Stimulated activated CD4-positive, alpha-beta T cell treated with anti-CD3 and anti-CD28 coated beads, Interleukin-4, amount 100 ng/mL, for 4 hours (primary cell): Measurements from ENCODE around the gene RHCE.
"Not testable (repeated sequence)": the region's sequence is repeated elsewhere in the genome, so short reads cannot be mapped to it uniquely, and the experiment has no call there.

Experiments used
- DNase-seq, 2 experiments: peaks; one replicate each; pipeline ENCODE4 v3.0.0-alpha.2; 2020

The RHCE gene

DNA sequence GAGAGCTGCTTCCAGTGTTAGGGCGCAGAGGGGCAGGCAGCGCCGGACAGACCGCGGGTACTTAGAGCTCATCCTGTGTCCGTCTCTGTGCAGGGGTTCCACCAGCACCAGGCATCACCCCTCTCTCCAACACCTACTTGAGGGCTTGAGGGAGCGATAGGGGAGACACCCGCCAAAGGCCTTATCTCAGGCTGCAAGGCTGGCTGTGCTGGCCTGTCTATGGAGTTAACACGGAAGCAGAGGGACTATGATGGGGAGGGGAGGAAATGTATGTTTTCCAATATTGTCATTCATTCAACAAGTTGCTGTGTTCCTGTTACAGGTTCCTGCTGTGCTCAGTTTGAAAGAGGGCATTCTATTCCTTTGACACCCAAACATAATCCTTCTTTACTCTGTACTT is at the start of gene RHCE:
Gene RHCE (minus strand): TSS at position 111 of the 400 bp plus-strand sequence. CDS start 39 bp downstream, at position 72.
- DNase-seq, result not testable (repeated sequence)

DNA sequence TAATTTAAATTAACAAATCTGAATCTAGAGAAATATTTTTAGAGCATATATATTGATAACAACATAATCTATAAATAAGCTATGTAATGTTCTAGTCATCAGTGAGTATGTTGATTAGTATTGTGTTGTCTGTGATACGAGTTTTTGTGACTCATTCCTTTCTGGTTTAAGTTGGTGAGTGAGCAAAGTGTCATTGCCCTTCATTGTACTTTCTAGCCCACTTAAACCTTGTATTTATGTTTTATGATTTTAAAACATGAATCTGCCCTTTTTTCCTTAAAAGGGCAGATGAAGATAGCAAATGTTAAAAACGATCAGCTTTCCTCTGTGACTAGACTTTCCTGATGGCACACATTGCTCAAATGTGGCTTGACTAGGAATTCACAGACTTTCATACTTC is 48.6 kb upstream of the RHCE start:
- DNase-seq, result no peak

DNA sequence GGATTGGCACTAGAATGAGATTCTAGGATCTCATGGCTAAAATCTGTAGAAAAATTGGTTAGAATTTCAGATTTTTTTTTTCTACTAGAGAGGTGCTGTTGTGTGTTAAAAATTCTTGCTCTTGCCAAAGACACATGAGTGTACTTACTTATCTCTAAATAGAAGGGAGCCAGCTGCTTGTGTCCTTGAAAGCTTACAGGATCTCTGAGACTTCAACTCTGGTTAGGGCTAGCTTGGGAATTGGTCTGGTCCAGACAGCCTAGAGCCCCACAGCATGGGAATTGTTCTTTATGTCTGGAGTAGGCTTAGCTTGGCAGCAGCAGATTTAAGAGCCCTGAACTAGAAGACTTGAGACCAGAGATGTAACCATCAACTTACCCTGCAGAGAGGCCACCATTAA is 47.4 kb upstream of the RHCE start:
- no peak for DNase-seq

DNA sequence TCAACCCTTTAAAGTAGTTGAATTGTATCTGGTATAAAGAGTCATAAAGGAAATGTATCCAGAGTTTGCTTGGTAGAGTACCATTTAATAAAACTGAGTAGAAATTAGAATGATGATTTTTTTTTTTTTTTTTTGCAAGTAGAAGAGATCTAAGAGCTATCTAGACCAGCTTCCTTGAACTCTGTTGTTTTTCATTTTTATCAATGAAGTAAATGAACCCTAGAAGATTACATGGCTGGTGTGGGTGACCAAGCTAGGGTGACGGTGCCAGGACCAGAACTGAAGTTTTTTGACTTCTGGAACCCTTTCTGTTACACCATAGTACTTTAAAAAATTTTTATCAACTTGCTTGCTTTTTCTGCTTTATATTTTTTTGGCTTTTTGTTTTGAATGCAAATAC is 47.0 kb upstream of the RHCE start:
- DNase-seq, result no peak

DNA sequence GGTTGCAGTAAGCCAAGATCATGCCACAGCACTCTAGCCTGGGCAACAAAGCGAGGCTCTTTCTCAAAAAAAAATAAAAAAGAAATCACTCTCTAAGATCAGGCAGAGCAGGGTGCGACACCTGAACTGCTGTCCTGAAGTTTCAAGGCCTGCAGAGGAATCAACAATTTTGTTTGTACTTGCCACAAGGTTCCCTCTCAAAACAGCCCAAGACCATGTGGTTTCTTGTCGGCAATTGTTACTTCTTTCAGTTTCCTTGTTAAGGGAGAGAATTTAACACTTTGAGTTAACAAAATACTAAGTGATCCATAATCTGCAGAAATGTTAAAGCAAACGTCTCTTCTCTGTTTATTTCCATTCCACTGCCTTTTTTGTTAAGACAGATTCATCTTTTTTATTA is 46.6 kb upstream of the RHCE start:
- no peak for DNase-seq

DNA sequence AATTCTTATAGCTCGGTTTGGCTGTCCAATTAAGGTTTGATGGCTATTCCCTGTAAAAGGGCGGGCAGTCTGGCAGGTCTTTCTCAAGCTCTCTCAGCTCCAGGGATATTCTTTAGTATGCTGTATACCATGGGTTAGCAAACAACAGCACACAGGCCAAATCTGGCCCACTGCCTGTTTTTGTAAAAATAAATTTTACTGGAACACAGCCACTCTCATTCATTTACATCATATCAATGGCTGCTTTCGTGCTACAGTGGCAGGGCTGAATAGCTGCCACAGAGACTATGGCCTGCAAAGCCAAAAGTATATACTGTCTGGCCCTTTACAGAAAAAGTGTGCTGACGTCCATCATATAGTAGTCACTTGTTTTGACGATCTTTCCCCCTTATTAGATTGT is 42.1 kb upstream of the RHCE start:
- DNase-seq, result no peak

DNA sequence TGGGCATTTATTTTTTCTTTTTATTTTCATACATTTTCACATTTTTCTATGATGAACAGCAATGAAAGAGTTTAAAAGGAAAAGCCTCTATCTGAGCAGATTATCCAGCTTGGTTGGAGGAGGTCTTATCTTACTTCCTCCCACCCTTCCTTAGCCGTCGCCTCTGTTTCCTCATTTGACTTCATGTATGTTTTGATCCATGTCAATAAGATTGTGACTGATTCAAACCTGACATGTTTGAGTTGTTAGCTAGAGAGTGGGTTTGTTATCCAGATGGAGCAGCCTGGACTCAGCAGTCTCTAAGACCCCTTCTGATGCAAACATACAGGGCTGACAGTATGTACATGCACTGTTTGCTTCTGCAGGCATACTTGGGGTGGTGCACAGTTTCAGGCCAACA is 41.2 kb upstream of the RHCE start:
- no peak for DNase-seq

DNA sequence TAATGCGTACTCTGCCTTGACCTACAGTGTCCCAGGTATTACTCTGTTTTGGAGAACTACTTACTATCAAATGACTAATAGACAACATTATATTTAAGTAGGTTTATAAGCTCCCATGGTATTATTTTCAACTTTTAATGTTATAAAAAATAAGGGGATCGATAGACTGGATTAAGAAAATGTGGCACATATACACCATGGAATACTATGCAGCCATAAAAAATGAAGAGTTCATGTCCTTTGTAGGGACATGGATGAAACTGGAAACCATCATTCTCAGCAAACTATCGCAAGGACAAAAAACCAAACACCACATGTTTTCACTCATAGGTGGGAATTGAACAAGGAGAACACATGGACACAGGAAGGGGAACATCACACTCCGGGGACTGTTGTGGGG is 40.2 kb upstream of the RHCE start:
- DNase-seq, result not testable (repeated sequence)

DNA sequence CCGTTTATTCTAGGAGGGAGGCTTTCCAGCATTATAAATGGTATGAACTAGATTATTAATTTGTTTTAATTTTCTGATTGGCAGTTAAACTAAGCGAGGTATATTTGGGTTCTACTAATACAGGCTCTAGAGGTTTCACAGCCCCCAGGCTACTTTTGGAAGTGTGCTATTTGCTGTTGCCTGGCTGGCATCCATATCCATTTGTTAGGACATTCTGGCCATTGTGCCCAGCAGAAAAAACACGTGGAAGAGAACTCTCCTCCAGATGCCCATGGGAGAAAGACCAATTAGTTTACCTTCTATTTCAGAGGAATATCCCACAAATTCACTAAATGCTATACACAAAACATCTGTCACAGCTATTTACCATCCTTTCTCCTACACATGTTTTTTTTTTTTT is 39.4 kb upstream of the RHCE start:
- DNase-seq, result no peak

DNA sequence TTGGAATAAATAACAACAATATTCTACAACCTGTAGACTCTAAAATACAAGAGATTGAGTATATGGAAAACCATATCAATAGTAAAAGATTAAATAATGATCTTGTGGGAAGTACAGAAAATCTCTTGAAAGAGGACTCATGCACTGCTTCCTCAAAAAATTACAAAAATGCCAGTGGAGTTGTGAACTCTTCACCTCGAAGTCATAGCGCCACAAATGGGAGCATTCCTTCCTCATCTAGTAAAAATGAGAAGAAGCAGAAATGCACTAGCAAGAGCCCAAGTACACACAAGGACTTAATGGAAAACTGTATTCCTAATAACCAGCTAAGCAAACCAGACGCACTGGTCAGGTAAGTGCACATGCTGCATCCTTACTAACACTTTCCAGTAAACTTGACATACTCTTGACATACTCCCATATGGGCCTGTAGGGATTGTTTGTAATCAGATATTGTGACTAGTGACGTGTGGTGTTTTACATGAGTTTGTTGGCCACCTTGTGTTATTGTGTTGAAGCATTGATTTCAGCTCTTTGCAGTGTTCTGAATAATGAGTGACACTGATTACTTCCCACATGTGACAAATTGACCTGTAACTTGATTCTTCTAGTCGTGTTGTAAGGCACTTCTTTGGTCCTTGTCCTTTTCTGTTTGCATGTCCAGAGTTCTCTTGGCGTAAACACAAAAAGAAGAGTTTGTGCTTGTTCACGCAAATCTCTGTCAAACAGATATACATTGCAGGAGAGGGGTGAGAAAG is 38.1 kb upstream of the RHCE start:
- DNase-seq, result no peak

DNA sequence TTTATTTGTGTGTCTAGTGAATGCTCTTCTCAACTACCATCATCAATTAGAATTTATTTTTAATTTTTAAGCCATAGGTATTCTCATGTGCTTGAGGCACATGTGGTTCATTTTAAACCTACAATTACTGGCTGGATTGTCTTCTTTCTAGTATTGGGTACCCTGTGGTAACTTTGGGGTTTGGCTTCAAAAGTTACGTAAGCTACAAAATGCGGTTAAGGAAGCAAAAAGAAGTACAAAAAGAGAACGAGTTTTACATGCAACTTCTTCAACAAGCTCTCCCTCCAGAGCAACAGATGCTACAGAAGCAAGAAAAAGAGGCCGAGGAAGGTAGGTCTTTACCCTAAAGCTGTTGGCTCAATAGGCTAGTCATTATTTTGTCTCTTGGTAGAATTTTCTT is 35.9 kb upstream of the RHCE start:
- DNase-seq, result no peak

DNA sequence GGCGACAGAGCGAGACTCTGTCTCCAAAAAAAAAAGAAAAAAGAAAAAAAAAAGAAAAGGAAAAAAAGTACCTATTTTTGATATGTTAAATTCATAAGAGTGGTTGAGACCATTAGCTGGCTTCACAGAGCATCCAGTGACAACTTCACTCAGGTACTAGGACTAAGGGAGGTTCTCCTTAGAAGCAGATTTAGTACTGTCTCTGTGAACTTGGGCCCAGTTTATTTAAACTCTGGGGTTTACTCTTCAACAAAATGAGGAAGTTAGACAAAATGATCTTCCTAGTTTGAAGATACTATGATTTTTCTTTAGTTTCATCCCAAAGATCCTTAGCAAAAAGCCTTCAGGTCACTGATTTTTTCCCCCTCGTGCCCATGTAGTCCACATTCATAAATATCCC is 31.3 kb upstream of the RHCE start:
- no peak for DNase-seq

DNA sequence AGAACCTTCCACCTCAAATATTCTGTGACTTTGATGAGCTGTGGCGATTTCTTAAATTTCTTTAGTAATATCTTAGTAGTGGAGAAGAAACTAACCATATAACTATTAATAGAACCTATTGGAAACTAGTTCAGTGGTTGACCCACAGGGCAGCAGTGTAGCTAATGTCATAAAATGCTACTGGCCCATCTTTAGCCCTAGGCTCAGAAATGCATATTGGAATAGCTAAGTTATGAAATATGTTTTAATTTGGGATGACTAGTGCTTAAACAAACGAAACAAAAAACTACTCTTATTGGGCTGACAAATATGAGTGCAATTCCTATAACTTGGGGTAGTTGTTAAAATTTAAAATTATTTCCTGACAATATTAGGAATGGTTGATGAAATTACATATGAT is 30.3 kb upstream of the RHCE start:
- no peak for DNase-seq

DNA sequence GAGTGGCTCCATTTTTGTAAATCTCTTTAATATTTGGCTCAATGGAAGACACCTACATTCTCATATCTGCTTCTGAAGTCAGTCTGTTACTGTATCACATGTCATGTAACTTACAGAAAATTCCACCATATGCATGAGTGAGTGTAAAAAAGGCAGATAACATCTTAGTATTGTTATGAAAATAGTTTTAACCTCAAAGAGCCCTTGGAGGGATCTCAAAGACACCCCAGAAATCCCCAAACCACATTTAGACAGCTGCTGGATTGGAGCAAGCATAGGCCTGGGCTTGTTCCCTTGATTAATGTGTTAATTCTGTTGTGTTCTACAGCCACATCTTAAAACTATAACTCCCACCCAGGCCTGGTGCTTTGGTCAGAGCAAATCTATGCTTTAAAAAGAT is 26.9 kb upstream of the RHCE start:
- no peak for DNase-seq

DNA sequence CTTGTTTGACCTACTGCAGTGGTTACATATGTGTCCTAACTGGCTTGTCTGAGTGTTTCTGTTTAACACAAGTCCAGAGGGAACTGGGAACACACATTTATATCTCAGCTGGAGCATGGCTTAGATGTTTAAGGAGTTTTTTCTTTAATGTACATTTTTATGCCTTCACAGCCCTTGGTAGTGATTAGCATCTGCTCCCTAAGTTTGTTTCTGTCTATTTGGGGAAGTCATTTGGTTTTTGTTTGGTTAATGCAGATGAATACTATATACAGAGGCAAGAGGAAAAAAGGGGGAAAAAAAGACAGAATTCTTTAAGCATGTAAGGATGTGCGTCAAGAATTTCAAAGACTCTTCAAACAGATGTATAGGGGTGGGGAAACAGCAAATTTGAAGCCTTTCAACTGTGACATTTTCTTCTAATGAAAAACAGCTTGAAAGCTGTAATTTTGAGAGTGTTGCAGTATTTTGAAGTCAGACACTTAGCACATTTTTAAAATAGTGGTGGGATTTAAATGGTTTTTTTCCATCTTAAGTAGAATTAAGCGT is 25.4 kb upstream of the RHCE start:
- DNase-seq, result no peak

DNA sequence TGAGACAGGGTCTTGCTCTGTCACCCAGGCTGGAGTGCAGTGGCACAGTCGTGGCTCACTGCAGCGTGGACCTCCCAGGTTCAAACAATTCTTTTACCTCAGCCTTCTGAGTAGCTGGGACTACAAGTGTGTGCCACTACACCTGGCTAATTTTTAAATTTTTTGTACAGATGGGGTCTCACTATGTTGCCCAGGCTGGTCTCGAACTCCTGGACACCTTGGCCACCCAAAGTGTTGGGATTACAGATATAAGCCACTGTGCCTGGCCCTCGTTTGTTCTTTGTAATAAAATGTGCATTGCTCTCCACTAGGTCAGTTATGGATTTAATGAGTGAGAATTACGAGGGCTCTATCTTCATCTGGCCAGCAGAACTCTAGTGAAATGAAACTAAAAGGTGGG is 24.0 kb upstream of the RHCE start:
- not testable (repeated sequence) for DNase-seq

DNA sequence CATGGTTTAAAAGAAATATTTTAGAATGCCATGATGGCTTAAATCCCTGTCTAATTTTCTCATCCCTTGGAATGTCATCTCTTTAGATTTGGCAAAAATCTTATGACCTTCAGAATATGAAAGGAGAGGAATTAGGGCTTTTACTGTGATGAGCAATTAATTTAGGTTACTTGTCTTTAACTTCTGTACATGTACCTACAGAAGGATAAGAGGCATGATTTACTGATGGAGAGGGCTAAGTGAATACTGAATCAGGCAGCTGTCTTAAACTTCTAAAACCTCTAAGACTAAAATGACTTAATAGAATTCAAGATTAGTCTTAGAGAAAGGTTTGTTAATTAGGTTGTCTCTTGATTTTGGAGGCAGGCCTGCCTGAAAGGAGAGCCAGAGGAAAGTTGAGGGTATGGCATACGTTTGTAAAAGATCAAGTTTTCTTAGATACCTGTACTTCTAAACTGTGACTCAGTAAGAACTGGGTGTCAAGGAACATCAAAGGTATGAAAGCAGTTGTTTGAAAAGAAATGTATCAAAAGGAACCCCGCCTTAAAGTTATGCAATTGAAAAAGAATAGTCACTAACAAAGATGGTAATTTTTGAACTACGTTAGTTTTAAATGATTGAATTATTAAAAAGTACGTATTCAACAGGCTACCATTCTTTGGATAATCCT is 22.5 kb upstream of the RHCE start:
- no peak for DNase-seq

DNA sequence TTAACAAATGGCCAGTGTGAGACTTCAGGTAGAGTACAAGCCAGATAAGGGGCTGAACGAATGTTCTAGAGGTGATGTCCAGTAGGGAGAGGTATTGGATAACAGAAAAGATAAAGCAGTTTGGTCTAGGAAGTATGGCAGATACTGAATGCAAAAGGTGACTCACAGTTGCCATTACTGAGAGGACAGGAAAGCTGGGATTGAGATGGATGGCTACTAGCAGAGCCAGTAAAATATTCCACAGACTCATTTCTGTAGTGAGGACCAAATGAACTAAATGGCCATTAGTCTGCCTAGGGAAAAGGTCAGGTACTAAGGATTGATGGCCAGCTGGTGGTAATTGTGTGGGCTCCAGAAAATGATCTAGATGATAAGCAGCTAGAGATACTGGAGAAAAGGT is 21.6 kb upstream of the RHCE start:
- DNase-seq, result no peak

DNA sequence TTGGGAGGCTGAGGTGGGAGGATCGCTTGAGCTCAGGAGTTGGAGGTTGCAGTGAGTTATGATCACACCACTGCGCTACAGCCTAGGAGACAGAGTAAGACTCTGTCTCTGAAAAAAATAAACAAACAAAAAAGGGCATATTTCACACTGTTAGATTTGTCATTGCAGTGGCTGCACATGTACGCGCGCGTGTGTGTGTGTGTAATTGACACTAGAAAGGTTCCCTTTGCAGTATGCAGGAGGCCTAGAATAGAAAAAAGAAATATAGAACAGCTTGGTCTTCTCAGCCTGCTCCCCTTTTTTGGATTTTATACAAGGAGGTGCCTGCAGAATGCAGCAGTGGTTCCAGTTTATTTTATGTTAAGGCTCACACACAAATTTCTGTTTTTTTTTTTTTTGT is 18.7 kb upstream of the RHCE start:
- DNase-seq, result no peak

DNA sequence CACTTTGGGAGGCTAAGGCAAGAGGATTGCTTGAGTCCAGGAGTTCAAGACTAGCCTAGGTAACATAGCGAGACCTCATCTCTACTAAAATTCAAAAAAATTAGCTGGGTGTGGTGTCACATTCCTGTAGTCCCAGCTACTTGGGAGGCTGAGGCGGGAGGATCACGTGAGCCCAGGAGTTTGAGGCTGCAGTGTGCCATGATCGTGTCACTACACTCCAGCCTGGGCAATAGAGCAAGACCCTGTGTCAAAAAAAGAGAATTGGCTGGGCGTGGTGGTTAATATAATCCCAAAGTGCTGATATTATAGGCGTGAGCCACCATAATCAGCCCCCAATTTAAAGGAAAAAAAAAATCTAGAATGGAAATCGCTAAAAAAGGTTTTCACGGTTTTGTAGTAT is 17.0 kb upstream of the RHCE start:
- DNase-seq, result no peak

DNA sequence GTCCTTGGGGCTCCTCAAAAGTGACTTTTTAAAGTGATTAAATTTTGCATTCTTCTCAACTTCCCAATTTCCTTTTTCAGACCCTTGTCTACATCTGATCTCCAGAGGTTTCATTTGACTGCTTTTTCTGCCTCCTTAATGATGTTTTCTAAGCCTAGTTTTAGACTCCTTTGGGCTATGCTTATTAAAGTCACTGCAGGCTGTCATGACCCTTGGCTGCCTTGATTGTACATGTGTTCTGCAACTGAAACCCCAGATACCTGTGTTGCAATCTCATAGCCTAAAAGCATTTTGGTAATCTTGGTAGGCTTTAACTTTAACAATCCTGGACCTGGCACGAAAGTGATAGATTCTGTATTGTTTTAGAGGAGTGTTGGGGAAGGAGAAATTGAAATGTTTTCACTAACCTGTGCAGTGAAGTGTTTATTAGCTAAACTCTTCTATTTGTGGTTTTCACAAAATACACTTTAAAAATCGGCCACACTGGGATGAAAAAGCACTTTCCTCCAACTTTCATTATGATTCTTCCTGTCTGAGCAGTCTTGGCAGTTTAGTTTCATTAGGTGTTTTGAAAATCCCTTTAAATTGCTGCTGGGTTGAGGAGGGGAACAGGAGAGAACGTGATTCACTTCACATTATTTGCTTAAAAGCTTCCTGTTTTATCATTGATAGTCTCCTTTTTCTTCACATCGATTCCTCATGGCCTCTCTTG is 14.9 kb upstream of the RHCE start:
- DNase-seq, result no peak

DNA sequence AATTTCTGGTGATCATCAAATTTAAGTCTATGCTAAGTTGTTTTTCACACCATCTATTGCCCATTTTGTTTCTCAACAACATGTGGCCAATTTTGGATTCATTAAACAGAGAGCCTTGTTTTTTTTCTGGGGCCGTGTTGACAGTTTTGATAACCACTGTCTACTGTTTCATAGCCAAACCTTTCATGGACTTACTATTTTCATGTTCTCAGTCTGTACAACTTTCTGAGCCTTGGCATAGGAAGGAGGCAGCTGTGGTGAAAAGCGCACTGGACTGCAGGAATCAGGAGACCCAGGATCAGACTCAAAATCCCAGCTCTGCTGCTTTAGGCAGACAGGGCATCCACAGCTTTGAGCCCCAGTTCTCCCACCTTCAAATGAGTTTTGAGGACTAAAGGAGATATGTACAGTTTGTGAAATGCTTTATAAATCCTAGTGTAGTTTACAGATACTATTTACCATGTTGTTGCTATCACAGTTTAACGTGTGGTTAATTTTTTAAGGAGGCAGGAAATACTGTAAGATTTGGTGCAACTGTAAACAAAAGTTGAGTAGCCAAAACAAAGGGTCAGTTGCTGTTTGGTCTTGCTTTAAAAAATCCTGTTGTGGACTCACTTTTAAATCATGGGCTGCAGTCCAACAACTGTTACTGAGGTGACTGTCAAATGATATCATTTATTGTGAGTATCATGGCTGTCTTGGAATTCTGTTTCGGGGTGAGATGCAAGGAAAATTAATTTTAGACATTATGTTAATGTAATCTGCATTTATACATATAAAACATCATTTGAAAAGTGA is 13.0 kb upstream of the RHCE start:
- DNase-seq, result no peak
